Caco-2 (cell line): ENCODE results near the gene PRDM15. TPM values are rescaled to one million over a fixed set of nuclear protein-coding genes. Genes with fewer than 3 reads are reported as not detected.

Source experiments
- BruUV-seq: library from RNA; stranded (reverse); fragments of 400-500 nt; replicated peaks from 2 replicates; lab custom pipeline; 2021; lab: Mats Ljungman, UMichigan
- CTCF ChIA-PET: fragments of 300-600 bp; sonication (Branson Sonifier 250); formaldehyde crosslinking; loops from one replicate; lab custom pipeline; 2022; ENCODE audit warnings: antibody characterized with exemption; lab: Charles Lee
- POLR2A ChIA-PET: fragments of 300-600 bp; sonication (Branson Sonifier 250); formaldehyde crosslinking; loops from one replicate; lab custom pipeline; 2022; ENCODE audit warnings: antibody characterized with exemption; lab: Charles Lee
- DNase-seq, 2 experiments: peaks; one replicate each; pipeline versions ENCODE4 v3.0.0 to v3.0.0-alpha.2; 2020 to 2022
- H3K27me3 ChIP-seq: replicated peaks from 2 replicates; pipeline ENCODE4 v1.6.0; 2011; ENCODE audit warnings: low read length; ENCODE audit not compliant: control insufficient read depth, insufficient read depth
- H3K36me3 ChIP-seq: 2 replicates; pipeline ENCODE4 v1.5.1; 2011; ENCODE audit warnings: low read length; ENCODE audit not compliant: control insufficient read depth, insufficient read depth
- H3K4me1 ChIP-seq: fragments of 250-450 bp; sonication (Bioruptor Pico); 2 replicates; pipeline ENCODE4 v1.5.1; 2020; ENCODE audit warnings: mild to moderate bottlenecking
- H3K4me3 ChIP-seq: 2 replicates; pipeline ENCODE4 v1.5.1; 2011; ENCODE audit warnings: low read depth, mild to moderate bottlenecking, control low read depth, low read length
- H3K9me3 ChIP-seq: fragments of 250-450 bp; sonication (Bioruptor Pico); 2 replicates; pipeline ENCODE4 v1.5.1; 2020; ENCODE audit warnings: mild to moderate bottlenecking, moderate library complexity
- H3K27ac Mint-ChIP-seq: one replicate; pipeline ENCODE4 v1.8.0; 2022; ENCODE audit warnings: mixed read lengths; ENCODE audit not compliant: unreplicated experiment
- H3K27me3 Mint-ChIP-seq: one replicate; pipeline ENCODE4 v1.8.0; 2022; ENCODE audit warnings: mixed read lengths; ENCODE audit not compliant: insufficient read depth, unreplicated experiment
- H3K36me3 Mint-ChIP-seq: one replicate; pipeline ENCODE4 v1.8.0; 2022; ENCODE audit warnings: mild to moderate bottlenecking, mixed read lengths; ENCODE audit not compliant: insufficient read depth, unreplicated experiment
- H3K4me1 Mint-ChIP-seq: one replicate; pipeline ENCODE4 v1.8.0; 2022; ENCODE audit warnings: low read depth, mixed read lengths; ENCODE audit not compliant: unreplicated experiment
- H3K4me3 Mint-ChIP-seq: one replicate; pipeline ENCODE4 v1.8.0; 2022; ENCODE audit warnings: mild to moderate bottlenecking, moderate library complexity, mixed read lengths; ENCODE audit not compliant: unreplicated experiment
- H3K9me3 Mint-ChIP-seq: one replicate; pipeline ENCODE4 v1.8.0; 2022; ENCODE audit warnings: mixed read lengths; ENCODE audit not compliant: unreplicated experiment
- intact Hi-C: fragments of 100-400 bp; cut with micrococcal nuclease; formaldehyde crosslinking; loops from one replicate; pipeline ENCODE4 v1.10.0; 2022; ENCODE audit not compliant: unreplicated experiment
- total RNA-seq: library from RNA; stranded (reverse); gene quantifications from 2 replicates; pipeline ENCODE4 v1.2.3, GENCODE V29; 2022
- TF ChIP-seq, protein P1 (sequence below), 2 experiments: fragments of 200-600 bp in 1 of 2; IDR thresholded peaks; 1 replicate in 1 of 2; 2 replicates in 1 of 2; pipeline versions ENCODE4 v1.5.1 to v1.8.0; 2011 to 2022; ENCODE audit warnings: antibody characterized with exemption in 1 of 2, control low read depth in 1 of 2, inconsistent platforms in 1 of 2, low read depth in 1 of 2, low read length in 1 of 2, mild to moderate bottlenecking in 1 of 2, moderate library complexity in 1 of 2; ENCODE audit not compliant: insufficient read depth in 1 of 2, severe bottlenecking in 1 of 2, unreplicated experiment in 1 of 2

Gene PRDM15
- total RNA-seq, 1 experiment from 2014 or later = 5.6 TPM

DNA sequence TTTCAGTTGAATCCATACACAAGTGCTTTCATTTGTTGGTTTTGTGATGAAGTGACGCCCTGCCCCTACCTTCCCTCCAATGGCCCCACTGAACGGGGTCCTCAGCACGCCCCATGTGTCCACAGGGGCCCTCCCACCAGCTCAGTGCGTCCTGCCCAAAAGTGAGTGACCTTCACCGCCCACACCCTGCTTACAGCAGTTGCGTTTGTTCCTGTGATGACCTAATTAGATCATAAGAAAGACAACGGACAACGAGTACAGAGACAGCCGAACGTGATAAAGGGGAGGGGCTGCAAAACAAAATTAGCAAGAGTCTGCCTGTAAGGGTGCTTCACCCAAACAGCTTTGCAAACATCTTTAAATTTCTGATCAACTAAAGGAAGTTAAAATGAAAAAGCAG lies 74.1 kb downstream of the PRDM15 start:
- no peaks in the 10 kb centered on the region; the same call in 1 of the 2 replicates for H3K36me3 ChIP-seq
- CTCF ChIA-PET = no interaction called here
- H3K9me3 Mint-ChIP-seq = peaks cover 17% of the 10 kb centered on the region
- no peaks in the 10 kb centered on the region for H3K27me3 Mint-ChIP-seq
- intact Hi-C loops = no loop called here
- H3K4me3 Mint-ChIP-seq = no peak overlapping the region
- peaks cover 8% of the 10 kb centered on the region for H3K36me3 Mint-ChIP-seq
- no peak overlapping the region for H3K4me3 ChIP-seq
- no peak overlapping the region for H3K27ac Mint-ChIP-seq
- H3K4me1 ChIP-seq = no peaks in the 10 kb centered on the region
- no peaks in the 10 kb centered on the region for H3K9me3 ChIP-seq
- no TSS peak for BruUV-seq
- no peaks in the 10 kb centered on the region for H3K27me3 ChIP-seq
- POLR2A ChIA-PET = no interaction called here
- H3K4me1 Mint-ChIP-seq = no peaks in the 10 kb centered on the region
- TF ChIP-seq, protein P1, sequence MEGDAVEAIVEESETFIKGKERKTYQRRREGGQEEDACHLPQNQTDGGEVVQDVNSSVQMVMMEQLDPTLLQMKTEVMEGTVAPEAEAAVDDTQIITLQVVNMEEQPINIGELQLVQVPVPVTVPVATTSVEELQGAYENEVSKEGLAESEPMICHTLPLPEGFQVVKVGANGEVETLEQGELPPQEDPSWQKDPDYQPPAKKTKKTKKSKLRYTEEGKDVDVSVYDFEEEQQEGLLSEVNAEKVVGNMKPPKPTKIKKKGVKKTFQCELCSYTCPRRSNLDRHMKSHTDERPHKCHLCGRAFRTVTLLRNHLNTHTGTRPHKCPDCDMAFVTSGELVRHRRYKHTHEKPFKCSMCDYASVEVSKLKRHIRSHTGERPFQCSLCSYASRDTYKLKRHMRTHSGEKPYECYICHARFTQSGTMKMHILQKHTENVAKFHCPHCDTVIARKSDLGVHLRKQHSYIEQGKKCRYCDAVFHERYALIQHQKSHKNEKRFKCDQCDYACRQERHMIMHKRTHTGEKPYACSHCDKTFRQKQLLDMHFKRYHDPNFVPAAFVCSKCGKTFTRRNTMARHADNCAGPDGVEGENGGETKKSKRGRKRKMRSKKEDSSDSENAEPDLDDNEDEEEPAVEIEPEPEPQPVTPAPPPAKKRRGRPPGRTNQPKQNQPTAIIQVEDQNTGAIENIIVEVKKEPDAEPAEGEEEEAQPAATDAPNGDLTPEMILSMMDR (IDR thresholded peaks at IDR 0.05; ENCODE audit: insufficient read depth in 1 of 2, low read depth in 1 of 2, low read length in 1 of 2, severe bottlenecking in 1 of 2, unreplicated experiment in 1 of 2) = no peak
- no peak for DNase-seq

DNA sequence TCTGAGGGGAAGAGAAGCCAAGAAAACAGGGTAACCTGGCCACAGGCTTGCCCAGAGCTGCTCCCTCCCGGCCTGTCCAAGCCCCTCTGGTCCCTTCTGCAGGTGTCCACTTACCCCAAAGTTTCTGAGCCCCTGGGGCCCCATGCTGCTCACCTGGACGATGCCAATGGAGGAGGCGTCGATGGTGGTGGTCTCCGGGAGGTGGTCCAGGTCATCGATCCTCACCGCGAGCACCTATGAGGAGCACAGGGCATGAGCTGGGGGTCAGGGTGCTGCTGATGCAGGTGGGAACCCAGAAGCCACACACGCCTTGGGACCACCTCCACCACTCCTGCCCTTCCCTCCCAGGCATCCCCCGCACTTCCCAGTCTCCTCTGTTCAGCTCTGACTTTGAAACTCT lies 74.8 kb downstream of the PRDM15 start:
- no peak overlapping the region for H3K27ac Mint-ChIP-seq
- intact Hi-C loops = no loop called here
- no peaks in the 10 kb centered on the region for H3K4me1 Mint-ChIP-seq
- no peaks in the 10 kb centered on the region for H3K9me3 ChIP-seq
- ChIA-PET POLR2A (no interaction called here), CTCF (no interaction called here)
- DNase-seq = no peak
- H3K4me1 ChIP-seq = no peaks in the 10 kb centered on the region
- no peaks in the 10 kb centered on the region for H3K27me3 Mint-ChIP-seq
- no peaks in the 10 kb centered on the region for H3K27me3 ChIP-seq
- no TSS peak for BruUV-seq
- no peaks in the 10 kb centered on the region; the same call in 1 of the 2 replicates for H3K36me3 ChIP-seq
- TF ChIP-seq, protein P1 (IDR thresholded peaks at IDR 0.05; ENCODE audit: insufficient read depth in 1 of 2, low read depth in 1 of 2, low read length in 1 of 2, severe bottlenecking in 1 of 2, unreplicated experiment in 1 of 2) = no peak
- H3K4me3 ChIP-seq = no peak overlapping the region
- H3K4me3 Mint-ChIP-seq = no peak overlapping the region
- H3K36me3 Mint-ChIP-seq = peaks cover 8% of the 10 kb centered on the region
- H3K9me3 Mint-ChIP-seq = peaks cover 17% of the 10 kb centered on the region

DNA sequence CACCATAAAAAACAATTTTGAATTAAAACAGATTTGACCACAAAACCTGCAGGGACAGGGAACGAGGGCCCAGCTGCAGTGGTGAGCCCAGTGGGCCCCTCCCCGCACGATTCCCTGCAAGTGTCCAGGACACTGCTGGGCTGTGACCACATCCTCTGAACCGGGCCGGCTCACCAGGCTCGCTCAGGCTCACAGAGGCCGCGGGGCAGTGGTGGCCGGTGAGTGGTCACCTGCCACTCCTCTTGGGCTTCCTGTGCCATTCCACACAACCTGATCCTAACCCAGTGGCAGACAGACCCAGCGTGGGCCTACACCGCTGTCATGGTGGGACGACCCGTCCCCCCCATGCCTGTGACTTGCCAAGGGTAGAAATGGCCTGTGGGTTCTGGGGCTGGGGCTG lies 75.8 kb downstream of the PRDM15 start:
- no peaks in the 10 kb centered on the region; the same call in 1 of the 2 replicates for H3K36me3 ChIP-seq
- no peak for DNase-seq
- CTCF ChIA-PET = no interaction called here
- Mint-ChIP-seq H3K27ac (no peak overlapping the region), H3K4me1 (no peaks in the 10 kb centered on the region), H3K9me3 (peaks cover 17% of the 10 kb centered on the region), H3K27me3 (no peaks in the 10 kb centered on the region), H3K36me3 (peaks cover 8% of the 10 kb centered on the region), H3K4me3 (no peak overlapping the region)
- TF ChIP-seq, protein P1 (IDR thresholded peaks at IDR 0.05; ENCODE audit: insufficient read depth in 1 of 2, low read depth in 1 of 2, low read length in 1 of 2, severe bottlenecking in 1 of 2, unreplicated experiment in 1 of 2) = no peak
- no peaks in the 10 kb centered on the region for H3K27me3 ChIP-seq
- POLR2A ChIA-PET = no interaction called here
- no peak overlapping the region for H3K4me3 ChIP-seq
- no TSS peak for BruUV-seq
- intact Hi-C loops = no loop called here
- H3K9me3 ChIP-seq = no peaks in the 10 kb centered on the region
- H3K4me1 ChIP-seq = no peaks in the 10 kb centered on the region
